HG03439 (cell line): ENCODE measurements around the gene SCFD2.
A peak's percentile ranks its signal among the peaks of the same experiment; 100 is the strongest.
"Not testable (repeated sequence)": the region's sequence is repeated elsewhere in the genome, so short reads cannot be mapped to it uniquely, and the experiment has no call there.

Experiments
- ATAC-seq: cut with Tn5 transposase; IDR thresholded peaks from one replicate; pipeline ENCODE4 v1.9.1; 2021; ENCODE audit warnings: mild to moderate bottlenecking, moderate library complexity; ENCODE audit not compliant: unreplicated experiment

Gene SCFD2

DNA sequence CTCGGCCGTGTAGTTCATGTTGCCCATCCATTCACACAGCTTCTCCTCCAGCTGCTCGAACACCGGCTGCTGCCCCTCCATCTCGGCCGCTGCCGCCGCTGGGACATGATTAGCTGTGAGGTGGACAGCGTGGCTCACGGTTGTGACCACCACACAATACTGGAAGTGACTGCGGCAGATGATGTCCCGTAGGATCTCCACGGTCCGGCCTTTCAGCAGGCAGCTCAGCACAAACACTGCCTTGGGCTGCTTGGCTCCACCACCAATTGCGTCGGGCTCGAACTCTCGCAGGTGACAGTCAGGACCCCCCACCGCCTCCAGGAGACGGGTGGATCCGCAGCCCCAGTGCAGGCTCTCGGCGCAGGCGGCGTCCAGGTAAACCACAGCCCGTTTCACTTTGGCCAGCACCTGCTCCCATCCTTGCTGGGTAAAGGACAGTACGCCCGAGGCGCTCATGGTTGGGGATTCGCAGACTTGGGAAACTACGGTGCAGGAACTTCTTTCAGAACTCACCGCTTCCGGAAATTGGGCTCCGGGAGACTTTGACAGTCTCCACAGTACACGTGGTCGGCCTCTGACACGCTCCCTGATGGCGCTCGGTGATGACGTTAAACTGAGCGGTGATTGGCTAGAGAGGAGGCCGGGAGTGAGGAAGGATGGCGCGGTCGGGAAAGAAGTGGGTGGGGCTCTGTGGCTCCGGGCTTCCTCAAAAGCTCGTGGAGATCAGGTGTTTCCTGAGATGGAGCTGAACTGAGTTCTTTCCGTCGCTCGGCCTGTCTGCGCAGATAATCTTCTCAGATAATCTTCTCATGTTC, at the start of gene SCFD2:
SCFD2 (minus strand) TSS at position 576 of the 815 bp plus-strand sequence.
- peak; percentile 98 for ATAC-seq

DNA sequence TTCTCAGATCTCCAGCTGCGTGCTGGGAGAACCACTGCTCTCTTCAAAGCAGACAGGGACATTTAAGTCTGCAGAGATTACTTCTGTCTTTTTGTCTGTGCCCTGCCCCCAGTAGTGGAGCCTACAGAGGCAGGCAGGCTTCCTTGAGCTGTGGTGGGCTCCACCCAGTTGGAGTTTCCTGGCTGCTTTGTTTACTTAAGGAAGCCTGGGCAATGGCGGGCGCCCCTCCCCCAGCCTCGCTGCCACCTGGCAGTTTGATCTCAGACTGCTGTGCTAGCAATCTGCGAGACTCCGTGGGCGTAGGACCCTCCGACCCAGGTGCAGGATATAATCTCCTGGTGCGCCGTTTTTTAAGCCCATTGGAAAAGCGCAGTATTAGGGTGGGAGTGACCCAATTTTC, 43.6 kb upstream of the SCFD2 start:
- not testable (repeated sequence) for ATAC-seq

DNA sequence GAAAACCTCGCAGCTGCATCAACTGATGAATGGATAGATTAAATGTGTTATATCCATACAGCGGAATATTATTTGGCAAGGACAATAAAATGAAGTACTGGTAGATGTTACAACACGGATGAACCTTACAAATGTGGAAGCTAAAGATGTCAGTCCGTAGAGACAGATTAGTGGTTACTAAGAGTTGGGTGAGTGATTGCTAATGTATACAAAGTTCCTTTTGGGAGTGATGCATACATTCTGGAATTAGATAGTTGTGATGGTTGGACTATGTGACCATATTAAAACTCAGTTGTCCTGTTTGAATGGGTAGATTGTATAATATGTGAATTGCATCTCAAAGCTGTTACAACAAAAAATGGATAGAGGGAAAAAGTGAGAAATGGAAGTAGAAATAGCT, 14.4 kb upstream of the SCFD2 start:
- ATAC-seq = no peak

DNA sequence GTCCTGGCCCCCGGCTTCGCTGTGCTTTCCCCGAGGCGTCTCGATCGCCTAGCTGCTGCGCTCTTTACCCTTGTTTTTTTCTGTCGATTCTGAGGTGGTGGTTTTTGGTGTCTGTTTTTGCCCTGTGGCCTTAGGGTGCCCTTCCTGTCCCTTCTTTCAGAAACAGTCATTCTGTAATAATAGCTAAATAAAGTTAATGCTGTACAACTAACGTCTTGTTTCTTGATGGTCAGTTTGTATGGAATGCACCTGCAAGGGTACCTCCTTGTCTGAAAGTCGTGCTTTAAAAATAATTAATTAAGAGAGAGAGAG, 12.3 kb upstream of the SCFD2 start:
- ATAC-seq = no peak

DNA sequence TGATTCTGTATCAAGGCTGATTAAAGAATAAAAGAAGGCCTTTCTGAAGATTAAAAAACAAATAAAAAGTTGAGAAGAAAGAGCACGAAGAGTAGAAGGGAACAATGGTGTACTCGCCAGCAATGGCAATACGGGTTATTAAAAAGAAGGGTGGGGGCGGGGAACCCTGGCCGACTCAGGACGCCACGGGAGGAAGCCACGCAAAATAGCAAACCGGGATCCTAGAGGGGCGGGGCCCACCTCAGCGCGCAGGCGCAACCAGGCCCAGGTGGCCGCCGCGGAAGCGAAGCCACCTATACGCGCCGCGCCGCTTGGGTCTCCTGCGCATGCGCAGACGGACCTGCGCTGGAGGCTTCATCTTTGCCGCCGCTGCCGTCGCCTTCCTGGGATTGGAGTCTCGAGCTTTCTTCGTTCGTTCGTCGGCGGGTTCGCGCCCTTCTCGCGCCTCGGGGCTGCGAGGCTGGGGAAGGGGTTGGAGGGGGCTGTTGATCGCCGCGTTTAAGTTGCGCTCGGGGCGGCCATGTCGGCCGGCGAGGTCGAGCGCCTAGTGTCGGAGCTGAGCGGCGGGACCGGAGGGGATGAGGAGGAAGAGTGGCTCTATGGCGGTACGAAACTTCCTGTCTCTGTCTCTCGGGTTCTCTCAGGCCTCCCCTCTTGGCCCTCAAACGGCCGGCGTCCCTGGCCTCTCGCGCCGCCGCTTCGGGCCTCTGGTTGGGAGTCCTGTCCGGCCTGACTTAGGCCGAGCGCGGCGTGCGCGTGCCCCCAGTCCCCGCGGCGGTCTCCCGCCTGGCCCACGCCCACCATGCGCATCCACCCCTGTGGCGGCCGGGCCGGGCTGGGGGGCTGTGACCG, 11.7 kb upstream of the SCFD2 start, which contains the start of gene FIP1L1:
FIP1L1 (plus strand) TSS at position 323 of the 852 bp plus-strand sequence; CDS start at position 521, 198 bp downstream.
- ATAC-seq = peak; percentile 92

DNA sequence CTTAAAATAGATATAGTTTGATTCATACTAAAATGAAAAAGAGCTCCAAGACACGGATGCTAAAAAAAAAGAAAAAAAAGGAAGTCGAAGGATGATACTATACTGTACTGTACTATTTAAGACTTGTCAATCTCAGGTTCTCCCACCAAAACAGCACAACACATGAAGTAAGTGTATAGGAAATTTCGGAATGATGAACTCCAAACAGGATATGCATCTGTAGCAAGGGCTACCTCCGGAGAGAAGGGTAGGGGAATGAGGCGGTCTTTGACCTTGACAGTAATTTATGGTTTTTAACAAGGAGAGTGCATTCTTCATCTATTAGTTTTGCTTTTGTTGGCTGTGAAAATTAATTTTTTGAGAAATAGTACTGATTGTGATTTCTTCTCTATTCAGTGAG, 11.0 kb upstream of the SCFD2 start:
- no peak for ATAC-seq

DNA sequence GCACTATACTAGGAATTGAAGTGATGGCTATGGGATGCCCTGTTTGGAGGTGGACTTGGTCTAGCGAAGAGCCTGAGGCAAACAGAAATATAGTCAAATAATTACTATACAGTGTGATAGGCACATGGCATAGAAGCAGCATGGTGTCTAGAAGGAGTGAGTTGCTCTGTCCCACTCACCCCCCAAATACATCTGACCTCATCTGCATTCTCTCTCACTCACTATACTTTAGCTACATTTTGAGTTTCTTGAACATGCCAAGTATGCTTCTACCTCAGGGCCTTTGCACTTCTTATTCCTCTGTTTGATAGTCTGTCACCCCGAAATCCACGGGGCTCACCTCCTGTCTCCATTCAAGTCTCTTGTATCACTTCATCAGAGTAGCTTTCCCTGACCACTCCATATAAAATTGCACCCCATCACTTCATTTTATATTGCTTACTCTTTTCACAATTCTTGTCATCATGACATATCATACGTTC, 9.0 kb upstream of the SCFD2 start:
- ATAC-seq = no peak

DNA sequence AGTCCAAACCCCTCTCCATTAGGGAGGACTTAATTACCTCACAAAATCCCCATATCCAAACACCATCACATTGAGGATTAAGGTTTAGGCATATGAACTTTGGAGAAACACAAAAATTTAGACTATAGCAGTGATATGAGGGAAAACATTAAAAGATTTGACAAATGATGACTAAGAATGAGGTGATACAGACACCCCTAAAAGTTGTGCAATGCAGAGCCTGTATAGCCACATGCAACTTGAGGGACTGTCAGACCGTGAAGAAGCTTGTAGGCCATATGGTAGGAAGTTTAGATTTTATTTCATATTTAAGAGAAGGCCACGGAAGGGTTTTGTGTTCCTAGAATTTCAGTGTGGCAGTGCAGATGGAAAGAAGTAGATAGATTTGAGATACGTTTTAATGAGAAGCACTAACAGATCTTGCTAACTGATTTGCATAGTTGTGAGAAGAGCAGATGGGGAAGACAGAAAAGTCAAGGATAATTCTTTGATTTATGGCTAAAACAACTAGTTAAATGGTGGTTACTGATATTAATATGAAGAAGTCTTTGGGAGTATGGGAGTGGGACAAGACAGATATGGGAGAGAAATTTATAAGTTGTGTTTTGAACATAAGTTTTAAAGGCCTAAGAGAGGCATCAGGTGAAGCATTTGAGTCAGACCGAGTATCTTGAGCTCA, 6.1 kb upstream of the SCFD2 start:
- no peak for ATAC-seq

DNA sequence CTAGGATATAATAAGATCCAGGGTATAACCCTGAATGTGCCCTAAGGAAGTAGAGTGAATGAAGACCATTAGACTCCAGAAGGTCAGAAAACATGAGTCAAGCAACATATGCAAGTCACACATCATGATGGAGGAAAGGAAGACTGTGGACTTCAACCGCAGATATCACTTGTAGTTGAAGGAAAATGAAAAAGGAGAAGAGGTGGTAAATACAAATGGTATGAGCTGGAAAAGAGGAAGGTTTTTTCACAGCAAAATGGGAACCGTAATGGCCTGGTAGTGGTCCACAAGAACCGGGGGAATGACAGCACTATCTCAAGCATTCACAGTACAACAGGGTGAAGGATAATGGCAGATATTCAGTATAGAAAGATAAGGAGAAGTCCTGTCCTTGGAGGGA, 5.2 kb upstream of the SCFD2 start:
- ATAC-seq = no peak

DNA sequence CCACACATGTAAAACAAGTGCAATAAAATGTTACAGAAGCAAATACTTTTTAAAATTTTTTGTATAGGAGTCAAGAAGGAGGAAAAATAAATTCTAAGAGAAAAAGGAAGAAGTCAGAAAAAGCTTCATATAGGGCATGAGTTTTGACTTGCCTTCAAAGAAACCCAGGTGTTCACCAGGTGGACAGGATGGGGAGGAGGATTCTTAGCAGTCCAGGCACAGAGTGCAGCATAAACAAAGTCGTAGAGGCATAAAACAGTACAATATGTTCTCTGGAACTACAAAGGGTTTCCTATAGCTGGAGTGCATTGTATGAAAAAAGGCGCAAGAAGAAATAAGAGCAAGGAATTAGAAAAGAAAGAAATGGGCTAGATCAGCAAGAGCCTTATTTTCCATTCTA, 1.9 kb upstream of the SCFD2 start:
- no peak for ATAC-seq

DNA sequence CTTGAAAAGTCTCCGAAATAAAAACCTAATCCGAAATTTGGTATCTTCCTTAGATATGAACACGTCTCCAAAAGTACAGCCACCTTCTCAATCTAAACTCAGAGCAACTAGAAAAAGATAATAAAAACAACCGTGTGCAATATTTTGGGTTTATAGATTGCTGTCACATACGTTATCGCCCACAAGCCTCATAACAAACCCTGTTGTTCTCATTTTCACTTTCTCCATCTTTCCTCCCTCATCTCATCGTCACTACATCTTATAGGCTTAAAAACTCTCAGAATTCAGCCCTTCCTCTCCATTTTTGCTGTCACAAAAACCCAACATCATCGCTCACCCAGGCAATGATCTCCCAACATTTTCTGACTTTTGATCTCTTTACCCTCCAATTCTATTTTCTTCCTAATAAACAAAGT, 448 bp upstream of the SCFD2 start:
- ATAC-seq = no peak

DNA sequence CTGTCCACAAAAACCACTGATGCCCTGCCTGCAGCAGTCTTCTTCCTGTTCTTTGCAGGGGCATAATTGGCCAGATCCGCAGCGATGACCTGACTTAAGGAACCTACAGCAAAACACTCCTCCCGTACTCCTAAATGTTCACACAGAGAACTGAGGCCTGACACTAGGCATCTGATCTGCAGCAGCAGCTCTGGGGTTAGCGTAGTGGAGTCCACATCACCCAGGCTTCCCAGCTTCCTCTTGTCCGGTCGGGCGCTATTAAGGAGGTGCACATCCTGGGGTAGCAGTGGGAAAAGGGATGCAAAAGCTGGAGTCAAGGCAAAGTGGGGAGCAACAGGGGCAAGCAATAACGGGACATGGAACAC, 758 bp downstream of the SCFD2 start:
- ATAC-seq = peak; percentile 1

DNA sequence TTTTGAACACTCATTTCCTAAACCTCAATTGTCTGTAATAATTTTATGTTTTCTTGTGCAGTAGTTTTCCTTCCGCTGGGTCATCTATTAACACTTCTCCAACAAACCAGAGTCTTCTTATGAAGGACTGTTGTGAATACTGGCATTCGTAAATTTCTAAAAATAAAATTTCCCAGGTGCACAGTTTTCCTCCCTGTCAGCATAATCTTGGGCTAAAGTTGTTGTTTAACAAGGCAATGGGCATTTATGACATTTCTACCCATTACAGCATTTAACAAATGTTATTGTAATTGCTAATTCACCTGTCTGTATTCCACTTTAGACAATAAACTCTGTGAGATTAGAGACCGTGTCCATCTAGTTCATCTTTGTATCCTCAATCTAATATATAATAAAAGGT, 1.2 kb downstream of the SCFD2 start:
- ATAC-seq = no peak

DNA sequence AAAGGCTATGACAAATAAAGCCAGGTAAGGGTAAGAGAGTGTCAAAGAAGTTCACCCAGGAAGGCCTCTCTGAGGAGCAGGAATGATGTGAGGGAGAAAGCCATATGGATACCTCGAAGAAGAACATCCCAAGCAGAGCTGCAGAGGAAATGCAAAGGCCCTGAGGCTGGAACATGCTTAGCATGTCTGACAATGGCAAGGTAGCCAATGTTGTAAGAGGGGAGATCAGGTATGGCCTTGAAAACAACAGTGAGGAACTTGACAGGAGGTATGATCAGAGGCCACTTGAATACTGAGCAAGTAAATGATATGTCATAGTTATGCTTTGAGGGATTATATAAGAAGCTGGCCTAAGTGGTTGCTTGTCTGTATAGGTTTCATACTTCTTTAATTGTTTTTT, 3.8 kb downstream of the SCFD2 start:
- ATAC-seq = no peak

DNA sequence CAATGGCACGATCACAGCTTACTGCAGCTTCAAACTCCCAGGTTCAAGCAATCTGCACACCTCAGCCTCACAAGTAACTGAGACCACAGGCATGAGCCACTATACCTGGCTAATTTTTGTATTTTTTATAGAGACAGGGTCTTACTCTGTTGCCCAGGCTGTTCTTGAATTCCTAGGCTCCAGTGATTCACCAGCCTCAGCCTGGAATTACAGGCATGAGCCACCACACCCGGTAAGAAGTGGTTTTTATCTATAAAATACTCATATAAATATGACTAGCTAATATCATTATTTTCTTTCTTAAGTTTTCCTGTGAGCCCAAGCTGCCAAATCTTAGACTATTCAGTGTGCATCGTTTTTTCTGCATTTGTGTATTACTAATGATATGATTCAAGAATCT, 4.4 kb downstream of the SCFD2 start:
- ATAC-seq = no peak

DNA sequence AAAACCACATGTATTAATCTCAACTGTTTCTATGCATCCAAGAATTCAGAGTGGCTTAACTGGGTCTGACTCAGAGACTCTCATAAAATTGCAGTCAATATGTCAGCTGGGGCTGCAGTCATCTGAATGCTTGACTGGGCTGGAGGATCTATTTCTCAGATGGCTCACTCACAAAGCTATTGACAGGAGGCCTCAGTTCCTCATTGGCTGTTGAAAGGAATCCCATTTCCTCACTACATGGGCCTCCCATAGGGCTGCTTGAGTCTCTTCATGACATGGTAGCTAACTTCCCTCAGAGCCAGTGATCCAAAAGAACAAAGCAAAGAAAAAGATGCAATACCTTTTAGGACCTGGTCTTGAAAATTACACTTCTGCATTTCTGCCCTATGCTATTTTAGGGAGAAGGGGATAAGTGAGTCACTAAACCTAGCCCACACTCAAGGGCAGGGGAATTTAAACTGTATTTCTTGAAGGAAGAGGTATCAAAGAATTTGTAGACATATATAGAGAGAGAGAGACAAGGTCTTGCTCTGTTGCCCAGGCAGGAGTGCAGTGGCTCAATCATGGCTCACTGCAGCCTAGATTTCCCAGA, 9.8 kb downstream of the SCFD2 start:
- no peak for ATAC-seq

DNA sequence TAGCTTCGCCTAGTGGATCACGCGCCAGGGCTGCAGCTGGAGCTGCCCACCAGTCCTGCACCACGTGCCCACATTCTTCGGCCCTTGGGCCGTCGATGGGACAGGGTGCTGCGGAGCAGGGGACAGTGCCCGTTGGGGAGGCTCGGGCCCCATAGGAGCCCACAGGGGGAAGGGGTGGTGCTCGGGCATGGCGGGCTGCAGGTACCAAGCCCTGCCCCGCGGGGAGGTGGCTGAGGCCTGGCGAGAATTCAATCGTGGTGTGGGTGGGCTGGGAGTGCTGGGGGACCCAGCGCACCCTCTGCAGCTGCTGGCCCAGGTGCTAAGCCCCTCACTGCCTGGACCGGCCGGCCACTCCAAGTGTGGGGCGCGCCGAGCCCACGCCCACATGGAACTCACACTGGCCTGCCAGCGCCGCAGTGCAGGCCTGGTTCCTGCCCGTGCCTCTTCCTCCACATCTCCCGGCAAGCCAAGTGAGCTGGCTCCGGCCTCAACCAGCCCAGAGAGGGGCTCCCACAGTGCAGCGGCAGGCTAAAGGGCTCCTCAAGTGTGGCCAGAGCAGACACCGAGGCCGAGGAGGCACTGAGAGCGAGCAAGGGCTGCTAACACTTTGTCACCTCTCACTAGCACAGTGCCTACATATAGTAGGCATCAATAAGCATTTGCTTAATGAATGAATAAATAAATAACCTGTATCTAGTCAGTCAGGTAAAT, 11.7 kb downstream of the SCFD2 start:
- ATAC-seq = no peak

DNA sequence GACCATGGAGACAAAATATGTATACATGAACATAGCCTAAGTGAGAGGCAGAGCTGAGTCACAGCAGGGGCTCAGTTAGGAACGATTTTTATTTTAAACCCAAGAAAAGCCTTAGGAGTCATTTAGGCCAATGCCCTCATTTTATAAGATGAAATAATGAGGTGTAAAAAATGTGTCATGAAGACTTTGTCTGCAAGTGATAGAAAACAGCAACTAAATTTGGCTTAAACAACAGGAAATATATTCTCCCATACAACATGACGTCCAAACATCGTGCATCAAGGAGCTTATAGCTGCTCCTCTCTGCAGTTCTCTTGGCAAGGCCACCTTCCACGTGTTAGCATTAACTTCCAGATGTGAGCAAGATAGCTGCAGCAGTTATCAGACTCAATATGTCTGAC, 16.8 kb downstream of the SCFD2 start:
- no peak for ATAC-seq

DNA sequence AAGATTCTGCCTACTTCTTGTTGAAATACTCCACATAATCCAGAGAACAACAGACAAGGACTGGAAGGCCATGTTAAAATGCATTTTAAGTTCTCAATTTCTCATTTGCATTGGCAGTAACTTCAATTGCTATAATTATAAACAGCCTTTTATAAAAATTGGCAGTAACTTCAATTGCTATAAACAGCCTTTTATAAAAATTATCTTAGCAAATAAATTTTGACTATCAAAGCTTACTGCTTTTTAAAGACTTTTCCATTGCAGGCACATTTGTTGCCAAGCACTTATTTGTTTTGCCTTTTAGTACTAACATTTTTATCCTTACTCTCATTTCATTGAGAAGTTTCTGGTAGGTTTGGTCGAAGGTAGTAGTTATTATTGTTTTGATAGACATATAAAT, 17.8 kb downstream of the SCFD2 start:
- ATAC-seq = no peak
